ENCODE results near the gene SDR39U1.

The SDR39U1 gene

DNA sequence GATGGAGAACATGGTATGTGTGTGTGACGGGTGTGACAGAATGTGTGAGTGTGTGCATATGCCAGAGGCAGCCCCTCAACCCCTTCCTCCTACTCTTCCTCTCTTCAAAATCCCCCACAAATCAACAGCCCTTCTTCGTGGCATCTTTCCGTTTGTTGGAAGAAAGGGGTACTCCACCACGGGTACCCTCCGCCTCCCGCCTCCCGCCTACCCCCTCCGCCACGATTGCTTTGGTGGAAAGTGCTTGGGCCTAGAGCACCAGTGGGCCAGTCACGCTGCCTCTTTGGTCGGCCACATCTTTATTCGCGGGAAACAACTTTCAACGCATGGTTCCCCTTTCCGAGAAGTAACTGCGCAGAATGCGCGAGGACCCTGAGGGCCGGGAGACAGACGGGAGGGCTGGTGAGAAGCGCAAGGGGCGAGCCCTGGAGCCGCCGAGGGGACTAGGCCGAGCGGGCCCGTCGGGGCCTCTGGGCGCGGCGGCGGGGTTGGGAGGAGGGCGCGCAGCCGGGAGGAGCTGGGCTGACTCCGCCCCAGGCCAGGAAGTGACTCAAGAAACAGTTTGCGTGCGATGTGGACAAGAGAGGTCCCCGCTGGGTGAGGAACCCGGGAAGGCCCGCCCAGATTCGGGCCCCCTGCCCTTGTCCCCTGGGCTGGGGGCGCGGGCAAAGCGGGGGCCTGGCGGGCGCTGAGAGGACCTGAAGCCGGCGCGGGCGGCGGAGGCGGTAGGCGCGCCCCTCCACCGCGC is 13.0 kb downstream of the SDR39U1 start, which contains the start of the genes CBLN3 and KHNYN:
TSS of gene CBLN3 (minus strand) at position 274 of the 748 bp plus-strand sequence. CDS start 614 bp downstream, outside the sequence.
TSS of gene KHNYN (plus strand) at position 560 of the 748 bp plus-strand sequence. CDS start 777 bp downstream, outside the sequence.
- DNase-seq (ENCODE audit: low read depth): peak; percentile 79

GRCh38 chr14:24428628-24429394 is 13.8 kb downstream of the SDR39U1 start:
- DNase-seq (ENCODE audit: low read depth): no peak

DNA sequence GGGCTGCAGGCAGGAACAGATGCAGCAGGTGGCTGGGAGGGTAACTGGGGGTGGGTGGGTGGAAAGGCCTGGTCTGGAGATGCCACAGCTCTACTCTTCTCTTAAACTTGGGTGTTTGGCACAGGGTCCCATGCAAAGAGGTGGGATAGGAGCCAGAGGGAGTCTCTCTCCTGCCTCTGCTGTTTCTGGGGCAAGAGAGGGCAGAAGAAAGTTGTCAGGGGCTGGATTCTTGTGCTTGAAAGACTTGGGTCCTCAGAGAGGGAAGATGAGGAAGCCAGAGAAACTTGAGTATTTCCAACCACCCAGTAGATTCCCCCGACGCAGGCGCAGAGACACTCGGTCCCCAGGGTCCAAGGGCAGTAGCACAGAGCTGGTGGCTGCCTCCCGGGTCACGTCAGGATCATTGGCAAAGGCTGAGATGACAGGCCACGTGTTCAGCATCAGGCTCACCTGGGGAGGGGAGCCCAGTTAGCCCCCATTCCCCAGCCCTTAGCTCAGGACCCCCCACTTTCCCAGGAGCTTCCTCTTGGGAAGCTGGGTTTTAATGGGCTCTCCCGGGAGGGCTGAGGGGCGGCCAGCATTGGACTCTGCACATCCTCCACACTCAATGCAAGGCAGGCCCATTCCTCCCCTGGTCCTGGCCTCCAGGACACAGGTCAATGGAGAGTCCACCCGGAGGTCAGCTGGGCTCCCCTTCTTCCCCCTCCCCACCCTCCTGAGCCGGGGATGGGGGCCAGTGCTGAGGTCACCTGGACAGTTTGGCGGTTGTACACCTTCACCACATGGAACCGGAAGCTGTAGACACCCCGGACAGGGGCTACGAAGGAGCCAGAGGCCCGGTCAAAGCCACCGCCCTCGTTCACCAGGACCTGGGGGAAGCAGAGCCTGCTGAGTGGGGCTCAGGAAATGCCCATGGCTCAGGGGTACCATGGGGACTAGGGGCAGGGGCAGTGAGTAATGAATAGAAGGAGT is 14.8 kb downstream of the SDR39U1 start:
- DNase-seq (ENCODE audit: low read depth): no peak

DNA sequence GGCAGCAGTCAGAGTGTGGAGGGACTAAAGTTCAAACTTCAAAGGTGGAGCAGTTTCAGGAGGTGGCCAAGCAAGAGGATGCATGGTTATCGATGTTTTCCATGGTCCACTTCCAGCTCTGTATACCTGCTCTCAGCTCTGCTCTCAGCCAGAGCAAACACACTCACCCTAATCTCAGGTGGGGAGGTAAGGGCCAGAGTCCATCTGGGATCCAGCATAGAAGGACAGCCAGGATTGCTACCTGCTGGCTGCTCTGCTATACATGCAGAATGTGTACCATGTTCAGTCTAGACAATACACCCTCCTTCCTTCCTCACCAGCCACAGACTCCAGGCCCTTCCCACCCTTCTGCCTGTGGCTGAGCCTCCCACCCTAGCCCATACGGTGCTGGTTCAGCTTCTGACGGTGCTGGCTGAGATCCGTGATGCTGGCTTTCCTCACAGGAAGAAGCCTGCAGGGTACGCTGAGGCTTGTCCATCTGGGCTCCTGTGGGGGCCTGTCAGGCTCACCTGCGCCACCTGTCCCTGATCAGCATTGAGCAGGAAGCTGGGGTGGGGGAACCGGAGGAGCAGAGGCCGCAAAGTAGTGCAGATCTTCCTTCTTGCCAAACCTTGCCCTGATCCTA is 15.6 kb downstream of the SDR39U1 start:
- no peak for DNase-seq (ENCODE audit: low read depth)

- no peak for DNase-seq (ENCODE audit: low read depth)
Measured at GRCh38 chr14:24426150-24426911, 16.2 kb downstream of the SDR39U1 start.

GRCh38 chr14:24425704-24426103 is 16.9 kb downstream of the SDR39U1 start:
- no peak for DNase-seq (ENCODE audit: low read depth)

DNA sequence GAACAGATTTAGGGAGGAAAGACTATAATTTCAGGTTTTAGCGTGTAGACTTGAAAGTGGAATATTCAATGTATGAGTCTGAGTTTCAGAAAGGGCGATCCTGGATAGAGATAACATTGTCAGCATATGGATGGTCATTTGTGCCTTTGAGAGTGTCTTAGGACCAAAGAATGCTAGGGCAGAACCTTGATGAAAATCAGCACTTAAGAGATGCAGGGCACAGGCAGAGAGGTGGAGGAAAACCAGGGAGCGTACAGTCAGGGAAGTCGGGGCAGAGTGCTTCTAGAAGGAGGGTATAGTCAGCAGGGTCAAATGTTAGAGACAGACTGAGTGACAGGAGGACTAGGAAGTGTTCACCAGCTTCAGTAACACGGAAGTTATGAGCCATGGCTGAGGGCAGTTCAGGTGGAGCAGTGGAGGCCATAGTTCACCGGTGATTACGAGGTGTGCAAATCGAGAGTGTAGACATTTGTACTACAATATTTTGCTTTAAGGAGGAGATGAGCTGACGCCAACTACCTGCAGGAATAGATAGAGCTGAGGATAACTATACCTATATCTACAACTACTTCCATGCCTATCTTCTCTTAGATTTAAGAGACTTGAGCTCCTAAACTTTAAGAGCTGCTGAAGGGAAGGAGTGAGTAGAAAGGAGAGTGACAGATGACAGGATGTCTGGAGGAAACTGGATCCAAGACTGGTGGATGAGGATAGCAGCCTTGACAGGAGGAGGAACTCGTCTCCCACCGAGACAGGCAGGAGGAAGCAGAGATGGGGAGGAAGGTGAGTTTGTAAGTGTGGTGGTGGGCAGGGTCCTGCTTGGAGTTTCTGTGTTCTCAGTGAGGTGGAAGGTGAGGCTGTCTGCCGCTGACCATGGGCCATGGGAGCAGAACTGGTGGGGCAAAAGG is 19.6 kb downstream of the SDR39U1 start:
- no peak for DNase-seq (ENCODE audit: low read depth)

- no peak for DNase-seq (ENCODE audit: low read depth)
Measured at GRCh38 chr14:24422261-24422660, 20.3 kb downstream of the SDR39U1 start.

DNA sequence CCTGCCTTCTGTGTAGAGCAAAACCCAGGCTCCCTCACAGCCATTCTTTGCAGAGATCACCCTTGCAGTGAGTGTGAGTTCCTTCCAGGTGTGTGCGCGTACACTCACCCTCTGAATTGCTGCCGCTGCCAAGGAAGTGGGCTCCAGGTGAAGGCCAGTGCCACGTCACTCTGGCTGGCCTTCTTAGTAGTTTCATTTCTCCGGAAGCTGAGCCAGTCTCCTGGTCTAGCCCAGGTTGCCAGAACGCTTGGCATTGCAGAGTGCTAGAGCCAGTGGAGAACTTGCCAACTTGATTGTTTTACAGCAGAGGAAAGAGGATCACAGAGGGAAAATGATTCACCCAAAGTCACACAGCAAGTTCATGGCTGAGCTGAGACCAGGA is 24.1 kb downstream of the SDR39U1 start:
- no peak for DNase-seq (ENCODE audit: low read depth)

GRCh38 chr14:24417832-24418491 is 24.6 kb downstream of the SDR39U1 start:
- DNase-seq (ENCODE audit: low read depth): no peak

- DNase-seq (ENCODE audit: low read depth): no peak
Measured at GRCh38 chr14:24416932-24417619, 25.5 kb downstream of the SDR39U1 start.

- no peak for DNase-seq (ENCODE audit: low read depth)
Measured at GRCh38 chr14:24416254-24416931, 26.2 kb downstream of the SDR39U1 start.

- DNase-seq (ENCODE audit: low read depth): no peak
Measured at GRCh38 chr14:24415421-24416253, 26.9 kb downstream of the SDR39U1 start.

DNA sequence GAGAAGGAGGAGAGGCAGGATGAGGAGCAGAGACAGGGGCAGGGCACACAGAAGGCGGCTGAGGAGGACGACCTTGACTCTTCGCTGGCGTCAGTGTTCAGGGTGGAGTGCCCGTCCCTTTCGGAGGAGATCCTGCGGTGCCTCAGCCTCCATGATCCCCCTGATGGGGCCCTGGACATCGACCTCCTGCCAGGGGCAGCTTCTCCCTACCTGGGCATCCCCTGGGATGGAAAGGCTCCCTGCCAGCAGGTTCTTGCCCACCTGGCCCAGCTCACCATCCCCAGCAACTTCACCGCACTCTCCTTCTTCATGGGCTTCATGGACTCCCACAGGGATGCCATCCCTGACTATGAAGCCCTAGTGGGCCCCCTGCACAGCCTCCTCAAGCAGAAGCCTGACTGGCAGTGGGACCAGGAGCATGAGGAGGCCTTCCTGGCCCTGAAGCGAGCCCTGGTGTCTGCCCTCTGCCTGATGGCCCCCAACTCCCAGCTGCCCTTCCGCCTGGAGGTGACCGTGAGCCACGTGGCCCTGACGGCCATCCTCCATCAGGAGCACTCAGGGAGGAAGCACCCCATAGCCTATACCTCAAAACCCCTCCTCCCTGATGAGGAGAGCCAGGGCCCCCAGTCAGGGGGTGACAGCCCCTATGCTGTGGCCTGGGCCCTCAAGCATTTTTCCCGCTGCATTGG is 27.7 kb downstream of the SDR39U1 start:
- no peak for DNase-seq (ENCODE audit: low read depth)

- no peak for DNase-seq (ENCODE audit: low read depth)
Measured at GRCh38 chr14:24414077-24414476, 28.5 kb downstream of the SDR39U1 start.

Data from stimulated activated CD8-positive, alpha-beta memory T cell treated with anti-CD3 and anti-CD28 coated beads, Interleukin-4, amount 100 ng/mL, for 24 hours (primary cell).